HG02571 (cell line): ENCODE measurements around the gene ZFHX3.
"Not testable (repeated sequence)": the region's sequence is repeated elsewhere in the genome, so short reads cannot be mapped to it uniquely, and the experiment has no call there.

Source experiments
- ATAC-seq: cut with Tn5 transposase; IDR thresholded peaks from one replicate; pipeline ENCODE4 v1.9.1; 2021; ENCODE audit warnings: mild to moderate bottlenecking, moderate library complexity; ENCODE audit not compliant: unreplicated experiment

The ZFHX3 gene

GRCh38 chr16:73000020-73000906 is 47.7 kb downstream of the ZFHX3 start:
- no peak for ATAC-seq

DNA sequence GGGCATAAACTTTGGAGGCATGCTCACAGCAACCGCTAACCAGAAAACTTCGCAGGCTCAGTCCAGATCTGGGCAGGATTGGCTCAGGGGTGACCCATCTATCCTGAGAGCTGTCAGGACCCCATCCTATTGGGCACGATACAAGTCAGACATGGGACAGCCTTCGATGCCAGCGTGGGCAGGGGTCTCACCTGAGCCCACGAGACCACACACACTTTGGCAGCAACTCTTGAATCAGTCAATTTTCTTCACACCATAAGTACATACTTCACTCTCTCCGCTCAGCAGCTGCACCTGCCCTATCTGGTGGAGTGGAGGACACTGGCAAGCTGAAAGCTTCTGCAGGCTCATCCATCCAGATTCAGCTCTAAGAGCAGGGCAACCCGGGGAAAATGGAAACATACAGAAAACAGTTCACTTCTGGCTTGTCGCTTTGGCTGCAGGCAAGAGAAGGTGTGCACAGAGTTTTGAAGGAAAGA is 48.3 kb downstream of the ZFHX3 start:
- ATAC-seq: no peak

- ATAC-seq: no peak
Observed at GRCh38 chr16:72997141-72997542, 50.8 kb downstream of the ZFHX3 start.

DNA sequence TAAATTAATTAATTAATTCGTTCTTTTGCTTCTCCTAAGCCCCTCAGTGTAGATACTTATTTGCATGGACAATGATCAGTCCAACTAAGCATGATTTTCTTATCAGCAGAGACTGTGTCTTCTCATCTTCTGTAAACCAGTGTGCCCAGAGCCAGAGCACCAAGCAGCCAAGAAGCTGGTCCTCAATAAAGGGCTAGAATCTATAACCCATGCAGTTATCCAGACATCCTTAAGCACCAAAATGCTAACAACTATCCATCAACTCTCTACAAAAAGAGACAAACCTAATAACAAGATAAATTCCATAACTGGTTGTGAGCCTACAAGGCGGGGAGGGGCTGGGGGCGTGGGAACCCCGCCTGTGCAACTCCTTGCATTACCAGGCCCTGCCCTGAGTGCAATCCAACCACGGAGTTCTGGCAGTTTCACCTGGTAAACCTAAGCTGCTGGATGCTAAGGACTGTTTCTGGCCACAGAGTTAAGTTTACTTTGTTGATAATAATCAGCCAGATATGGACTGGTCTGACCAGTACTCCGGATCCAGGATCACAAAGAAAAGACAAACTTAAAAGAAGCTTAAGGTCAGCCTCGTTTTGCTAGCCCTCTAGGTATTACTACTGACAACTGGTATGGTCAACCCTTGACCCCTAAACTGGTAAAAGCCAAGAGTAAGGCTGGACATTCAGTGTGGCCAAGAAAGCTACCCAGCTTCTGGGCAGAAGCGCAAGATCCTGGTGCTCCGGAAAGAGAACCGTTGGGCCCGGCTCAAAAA is 51.5 kb downstream of the ZFHX3 start:
- ATAC-seq: no peak

GRCh38 chr16:72995882-72996270 is 52.1 kb downstream of the ZFHX3 start:
- not testable (repeated sequence) for ATAC-seq

DNA sequence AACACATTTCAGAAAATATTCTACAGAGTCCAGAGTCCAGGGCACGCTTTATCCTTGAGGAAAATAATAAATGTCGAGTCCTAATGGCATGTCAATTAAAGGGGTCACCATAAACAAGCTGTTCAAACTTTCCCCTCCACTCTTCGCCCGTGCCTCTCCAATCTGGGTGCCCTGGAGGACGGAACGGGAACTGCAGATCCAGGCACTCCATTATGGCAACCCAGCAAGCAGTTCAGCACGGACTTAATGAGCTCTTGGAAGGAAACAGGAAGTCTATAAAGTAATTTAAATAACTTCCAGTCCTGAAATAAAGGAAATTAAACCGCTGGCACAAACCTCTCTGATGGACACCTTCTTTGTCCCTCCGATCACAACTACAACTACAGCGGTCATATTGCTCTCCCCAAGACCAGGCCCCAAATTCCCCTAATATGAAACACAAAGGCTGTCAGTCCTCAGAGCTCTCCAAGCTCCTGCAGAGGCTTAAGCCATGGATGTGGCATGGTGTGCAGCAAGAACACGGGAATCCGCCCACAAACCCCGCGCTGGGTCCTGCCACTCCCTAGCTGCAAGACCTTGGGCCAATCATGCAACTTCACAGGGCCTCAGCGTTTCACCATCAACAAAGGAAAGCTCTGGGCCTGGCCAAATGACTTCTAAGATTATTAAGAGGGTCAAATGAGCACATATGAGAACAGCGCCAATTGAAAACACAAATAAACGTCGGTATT is 52.6 kb downstream of the ZFHX3 start:
- ATAC-seq: no peak

DNA sequence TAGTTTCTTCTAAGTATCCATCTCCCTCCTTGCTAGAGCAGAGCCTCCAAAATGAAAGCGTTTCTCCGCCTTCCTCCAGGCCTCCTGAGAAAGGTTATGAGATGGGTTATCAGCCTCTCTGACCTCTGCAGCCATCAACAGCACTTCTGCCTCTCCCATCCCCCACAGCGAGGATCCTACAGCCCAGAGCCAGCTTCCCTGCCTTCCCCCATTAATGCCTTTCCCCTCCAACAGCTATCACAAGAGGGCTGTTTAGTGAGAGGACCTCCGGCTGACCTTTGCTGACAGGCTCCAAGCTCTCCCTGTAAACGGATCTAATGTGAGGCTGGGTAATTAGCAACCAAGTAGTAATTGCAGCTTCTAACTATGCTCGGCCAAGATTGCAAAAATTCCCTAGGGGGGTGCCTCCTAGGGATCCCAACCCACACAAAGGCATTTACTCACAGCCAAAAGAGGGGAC is 55.8 kb downstream of the ZFHX3 start:
- no peak for ATAC-seq

- no peak for ATAC-seq
Observed at GRCh38 chr16:72991644-72992043, 56.3 kb downstream of the ZFHX3 start.

GRCh38 chr16:72991211-72991610 is 56.7 kb downstream of the ZFHX3 start:
- no peak for ATAC-seq

DNA sequence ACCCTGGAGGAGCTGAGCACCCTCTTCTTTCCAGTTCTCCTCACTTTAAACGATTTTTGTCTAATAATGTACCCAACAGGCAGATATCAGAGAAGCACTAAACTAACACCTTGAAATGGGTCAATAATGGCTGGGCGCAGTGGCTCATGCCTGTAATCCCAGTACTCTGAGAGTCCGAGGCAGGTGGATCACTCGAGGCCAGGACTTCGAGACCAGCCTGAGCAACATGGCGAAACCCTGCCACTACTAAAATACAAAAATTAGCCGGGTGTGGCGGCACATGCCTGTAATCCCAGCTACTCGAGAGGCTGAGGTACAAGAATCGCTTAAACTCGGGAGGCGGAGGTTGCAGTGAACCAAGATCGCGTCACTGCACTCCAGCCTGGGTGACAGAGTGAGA is 57.4 kb downstream of the ZFHX3 start:
- no peak for ATAC-seq

- no peak for ATAC-seq
Observed at GRCh38 chr16:72989579-72990551, 58.1 kb downstream of the ZFHX3 start.

- not testable (repeated sequence) for ATAC-seq
Observed at GRCh38 chr16:72989203-72989578, 58.7 kb downstream of the ZFHX3 start.

- ATAC-seq: no peak
Observed at GRCh38 chr16:72988569-72988968, 59.4 kb downstream of the ZFHX3 start.

DNA sequence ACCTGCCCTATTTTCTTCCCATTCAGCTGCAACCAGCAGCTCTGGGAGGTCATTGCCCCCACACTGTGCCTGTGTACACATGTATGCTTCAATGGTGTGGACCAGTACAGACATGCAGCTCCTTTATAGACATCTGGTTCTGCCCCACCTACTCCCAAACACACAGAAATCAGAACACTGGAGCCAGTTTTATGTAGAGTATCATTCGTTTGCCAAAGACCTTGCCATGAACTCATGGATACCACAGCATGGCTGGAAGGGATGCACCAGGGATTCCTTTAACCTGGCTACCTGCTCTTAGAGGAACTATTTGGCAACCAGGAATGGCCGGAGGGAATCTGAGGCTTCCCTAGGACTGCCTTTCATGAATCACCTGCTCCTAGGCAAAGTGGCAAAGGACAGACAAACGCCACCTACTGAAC is 60.4 kb downstream of the ZFHX3 start:
- no peak for ATAC-seq

- ATAC-seq: no peak
Observed at GRCh38 chr16:72985995-72986394, 61.9 kb downstream of the ZFHX3 start.

DNA sequence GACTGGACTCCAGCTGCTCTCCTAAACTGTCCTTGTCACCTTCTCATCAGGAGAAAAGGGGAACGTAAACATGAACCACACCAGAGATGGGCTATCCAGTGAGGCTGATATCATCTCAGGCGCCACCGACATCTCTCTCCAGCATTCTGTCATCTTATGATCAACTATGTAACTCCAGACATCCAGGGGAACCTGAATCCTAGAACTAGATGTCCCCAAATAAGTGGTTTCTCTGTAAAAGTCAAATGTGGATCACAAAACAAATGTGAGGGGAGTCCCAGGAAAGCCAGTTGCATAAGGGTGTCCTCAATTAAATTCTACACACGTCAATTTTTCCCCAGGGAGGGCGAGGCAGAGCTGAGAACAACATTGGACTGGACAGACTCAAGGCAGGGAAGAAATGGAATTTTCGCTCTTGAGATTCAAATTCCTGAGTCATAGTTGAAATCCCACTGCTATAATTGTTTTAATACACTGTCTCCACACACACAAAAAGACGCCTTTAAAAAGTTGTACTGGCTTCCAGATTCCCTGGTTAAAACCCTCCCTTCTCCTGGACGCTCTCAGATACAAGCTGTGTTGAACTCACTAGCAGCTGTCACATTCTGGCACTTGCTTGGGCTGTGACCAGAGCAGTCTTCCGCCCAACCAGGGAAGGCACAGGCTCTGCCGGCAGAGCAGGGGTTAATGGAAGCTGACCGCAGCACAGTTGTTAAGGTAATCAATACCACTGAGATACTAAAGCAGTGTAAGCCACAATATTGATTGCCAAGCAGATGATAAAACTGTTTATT is 62.6 kb downstream of the ZFHX3 start:
- ATAC-seq: no peak

DNA sequence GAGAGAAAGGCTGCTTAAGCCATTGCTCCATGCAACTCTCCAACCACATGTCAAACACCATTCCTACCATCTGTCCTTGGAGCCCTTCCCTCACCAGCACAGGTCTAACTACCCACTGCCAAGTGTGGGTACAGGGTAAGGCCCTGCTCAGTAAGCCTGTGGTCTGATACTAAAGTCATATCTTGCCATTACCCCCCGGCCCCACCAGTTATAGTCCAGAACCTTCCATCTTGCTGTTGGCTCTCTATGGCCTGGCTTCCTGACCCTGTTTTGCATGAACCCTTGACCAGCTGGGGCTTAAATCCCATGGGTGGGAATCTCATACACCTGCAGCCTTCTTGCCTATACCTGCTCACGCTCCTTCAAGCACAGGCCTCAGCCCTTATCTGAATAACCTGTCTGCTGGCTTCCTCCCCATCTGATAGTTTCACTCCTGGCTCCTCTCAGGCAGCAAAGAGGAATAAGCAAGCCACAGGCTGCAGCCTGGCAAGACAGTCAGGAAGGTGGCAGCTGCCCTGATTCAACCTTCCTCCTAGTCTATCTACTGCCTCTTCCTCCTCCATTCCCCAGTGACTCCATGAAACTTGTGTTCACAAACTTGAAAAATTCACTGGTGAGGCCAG is 64.1 kb downstream of the ZFHX3 start:
- ATAC-seq: no peak

DNA sequence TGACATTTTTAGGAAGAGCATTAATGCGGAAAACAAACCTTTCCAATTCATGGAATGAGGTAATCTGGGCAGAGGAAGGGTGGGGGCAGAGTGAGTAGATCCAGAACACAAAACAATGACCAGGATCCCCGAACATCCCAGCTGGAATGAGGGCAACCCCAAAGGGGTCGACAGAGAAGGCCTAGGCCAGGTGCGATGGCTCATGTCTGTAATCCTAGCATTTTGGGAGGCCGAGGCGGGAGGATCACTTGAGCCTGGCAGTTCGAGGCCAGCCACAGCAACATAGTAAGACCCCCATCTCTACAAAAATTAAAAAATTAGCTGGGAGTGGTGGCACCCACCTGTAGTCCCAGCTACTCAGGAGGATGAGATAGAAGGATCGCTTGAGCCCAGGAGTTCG is 64.7 kb downstream of the ZFHX3 start:
- ATAC-seq: no peak

- no peak for ATAC-seq
Observed at GRCh38 chr16:72979974-72980373, 68.0 kb downstream of the ZFHX3 start.
